Upper lobe of right lung (tissue), 1 donor: Measurements from ENCODE around the gene CRTC1. TPM values are rescaled to one million over a fixed set of nuclear protein-coding genes. Genes with fewer than 3 reads are reported as not detected.

ENCODE experiments used
- ATAC-seq: fragments of 200-7000 bp; cut with Tn5 transposase; one replicate; pipeline ENCODE4 v1.9.1; 2020; ENCODE audit warnings: mild to moderate bottlenecking, moderate library complexity
- DNase-seq: peaks from one replicate; pipeline ENCODE4 v3.0.0-alpha.2; 2020
- H3K27ac ChIP-seq: fragments of 200-600 bp; one replicate; pipeline ENCODE4 v1.8.0; 2022
- H3K27me3 ChIP-seq: fragments of 200-600 bp; one replicate; pipeline ENCODE4 v1.8.0; 2022; ENCODE audit warnings: mild to moderate bottlenecking
- H3K36me3 ChIP-seq: fragments of 200-600 bp; one replicate; pipeline ENCODE4 v1.8.0; 2022
- H3K4me1 ChIP-seq: fragments of 200-600 bp; one replicate; pipeline ENCODE4 v1.8.0; 2022
- H3K4me3 ChIP-seq: fragments of 200-600 bp; one replicate; pipeline ENCODE4 v1.8.0; 2022; ENCODE audit warnings: mild to moderate bottlenecking
- H3K9me3 ChIP-seq: fragments of 200-600 bp; one replicate; pipeline ENCODE4 v1.8.0; 2022
- intact Hi-C: fragments of 100-400 bp; cut with DNase I; formaldehyde crosslinking; loops from one replicate; pipeline ENCODE4 v1.11.0; 2022
- total RNA-seq: library from RNA; stranded (reverse); fragmentation: NEBNext Ultra II Directional; extraction: Animal tissue kit (Norgen Biotek cat#: 25700); gene quantifications from one replicate; pipeline ENCODE4 v1.2.1, GENCODE V29; 2021
- TF ChIP-seq, protein P1 (sequence below): fragments of 200-600 bp; IDR thresholded peaks from one replicate; pipeline ENCODE4 v1.8.0; 2022; ENCODE audit warnings: antibody characterized with exemption
- donor health status: DM: no; HTN: yes; CAD: no; lungs with severe emphysema.

Gene CRTC1
- total RNA-seq, 1 donor from 2014 or later, result 13.8 TPM

GRCh38 chr19:18777301-18778075 is 94.0 kb downstream of the CRTC1 start:
- Histone ChIP-seq H3K27ac (no peak overlapping the region), H3K4me3 (no peak overlapping the region), H3K36me3 (no peaks in the 10 kb centered on the region), H3K9me3 (no peaks in the 10 kb centered on the region), H3K27me3 (no peaks in the 10 kb centered on the region), H3K4me1 (no peaks in the 10 kb centered on the region)
- TF ChIP-seq, protein P1, sequence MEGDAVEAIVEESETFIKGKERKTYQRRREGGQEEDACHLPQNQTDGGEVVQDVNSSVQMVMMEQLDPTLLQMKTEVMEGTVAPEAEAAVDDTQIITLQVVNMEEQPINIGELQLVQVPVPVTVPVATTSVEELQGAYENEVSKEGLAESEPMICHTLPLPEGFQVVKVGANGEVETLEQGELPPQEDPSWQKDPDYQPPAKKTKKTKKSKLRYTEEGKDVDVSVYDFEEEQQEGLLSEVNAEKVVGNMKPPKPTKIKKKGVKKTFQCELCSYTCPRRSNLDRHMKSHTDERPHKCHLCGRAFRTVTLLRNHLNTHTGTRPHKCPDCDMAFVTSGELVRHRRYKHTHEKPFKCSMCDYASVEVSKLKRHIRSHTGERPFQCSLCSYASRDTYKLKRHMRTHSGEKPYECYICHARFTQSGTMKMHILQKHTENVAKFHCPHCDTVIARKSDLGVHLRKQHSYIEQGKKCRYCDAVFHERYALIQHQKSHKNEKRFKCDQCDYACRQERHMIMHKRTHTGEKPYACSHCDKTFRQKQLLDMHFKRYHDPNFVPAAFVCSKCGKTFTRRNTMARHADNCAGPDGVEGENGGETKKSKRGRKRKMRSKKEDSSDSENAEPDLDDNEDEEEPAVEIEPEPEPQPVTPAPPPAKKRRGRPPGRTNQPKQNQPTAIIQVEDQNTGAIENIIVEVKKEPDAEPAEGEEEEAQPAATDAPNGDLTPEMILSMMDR, result no peak
- ATAC-seq (no peak), DNase-seq (no peak)
- intact Hi-C loops, result no loop called here

GRCh38 chr19:18778076-18778389 is 94.6 kb downstream of the CRTC1 start:
- no peak overlapping the region for H3K27ac ChIP-seq
- no peak overlapping the region for H3K4me3 ChIP-seq
- no peaks in the 10 kb centered on the region for H3K27me3 ChIP-seq
- DNase-seq, result no peak
- intact Hi-C loops, result no loop called here
- H3K36me3 ChIP-seq, result no peaks in the 10 kb centered on the region
- TF ChIP-seq, protein P1, result no peak
- ATAC-seq, result no peak
- no peaks in the 10 kb centered on the region for H3K9me3 ChIP-seq
- no peaks in the 10 kb centered on the region for H3K4me1 ChIP-seq

- intact Hi-C loops, result no loop called here
- H3K36me3 ChIP-seq, result no peaks in the 10 kb centered on the region
- no peak overlapping the region for H3K27ac ChIP-seq
- DNase-seq, result no peak
- no peak for ATAC-seq
- TF ChIP-seq, protein P1, result no peak
- no peaks in the 10 kb centered on the region for H3K4me1 ChIP-seq
- no peaks in the 10 kb centered on the region for H3K9me3 ChIP-seq
- no peaks in the 10 kb centered on the region for H3K27me3 ChIP-seq
- H3K4me3 ChIP-seq, result no peak overlapping the region
These were observed 95.5 kb downstream of the CRTC1 start for GRCh38 chr19:18778826-18779495.

DNA sequence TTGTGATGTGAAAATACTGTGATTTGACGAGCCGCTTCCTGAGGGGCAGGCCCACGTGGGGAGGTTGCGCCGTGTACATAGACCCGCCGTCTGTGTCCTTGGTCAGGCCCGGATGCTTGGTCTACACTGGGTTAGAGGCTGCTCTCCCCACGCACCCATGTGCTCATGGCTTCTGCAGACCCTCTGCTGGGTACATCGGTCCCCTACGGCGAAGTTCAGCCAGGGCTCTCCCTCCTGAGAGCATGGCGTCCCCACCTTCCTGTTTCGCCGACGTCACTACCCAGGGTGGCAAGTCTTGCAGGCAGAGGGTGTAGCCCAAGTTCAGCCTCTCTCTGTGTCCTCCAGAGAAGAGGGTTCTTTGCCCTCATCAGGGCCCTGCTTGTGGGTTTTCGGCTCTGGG is 96.6 kb downstream of the CRTC1 start:
- no peak for DNase-seq
- H3K9me3 ChIP-seq, result no peaks in the 10 kb centered on the region
- ATAC-seq, result no peak
- no peak overlapping the region for H3K27ac ChIP-seq
- H3K4me1 ChIP-seq, result no peaks in the 10 kb centered on the region
- H3K36me3 ChIP-seq, result no peaks in the 10 kb centered on the region
- no peak overlapping the region for H3K4me3 ChIP-seq
- intact Hi-C loops, result no loop called here
- no peaks in the 10 kb centered on the region for H3K27me3 ChIP-seq
- TF ChIP-seq, protein P1, result no peak

- intact Hi-C loops, result no loop called here
- TF ChIP-seq, protein P1, result no peak
- no peak for DNase-seq
These were observed 97.2 kb downstream of the CRTC1 start for GRCh38 chr19:18780631-18781030.

More at GRCh38 chr19:18780631-18781030, 97.2 kb downstream of the CRTC1 start:
- Histone ChIP-seq H3K27ac (no peak overlapping the region), H3K4me3 (no peak overlapping the region), H3K36me3 (no peaks in the 10 kb centered on the region), H3K9me3 (no peaks in the 10 kb centered on the region), H3K27me3 (peaks cover 3% of the 10 kb centered on the region), H3K4me1 (peaks cover 4% of the 10 kb centered on the region)
- ATAC-seq, result no peak
